Measurements from ENCODE around the gene MDK.

The MDK gene

GRCh38 chr11:46404476-46405017 lies 23.1 kb downstream of the MDK start:
- no peak for DNase-seq (ENCODE audit: low read depth)

DNA sequence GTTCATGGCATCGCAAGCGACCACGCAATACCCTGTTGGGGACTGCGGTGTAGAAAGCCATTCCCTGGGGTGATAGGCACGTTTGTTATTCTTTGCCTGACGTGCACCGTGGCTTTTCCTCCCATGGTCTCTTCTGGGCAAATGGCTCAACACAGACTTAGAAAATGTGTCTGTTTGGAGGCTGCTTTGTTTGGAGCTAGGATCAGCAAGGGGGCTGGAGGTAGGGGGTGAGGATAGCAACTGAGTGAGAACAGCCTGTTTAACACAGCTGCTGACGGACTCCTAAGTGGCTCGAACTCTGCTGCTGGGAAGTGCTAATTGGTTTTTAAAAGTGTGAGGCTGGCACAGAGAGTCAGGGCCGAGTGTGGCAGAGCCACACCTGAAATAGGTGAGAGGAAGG lies 26.2 kb downstream of the MDK start:
- DNase-seq (ENCODE audit: low read depth), result no peak

DNA sequence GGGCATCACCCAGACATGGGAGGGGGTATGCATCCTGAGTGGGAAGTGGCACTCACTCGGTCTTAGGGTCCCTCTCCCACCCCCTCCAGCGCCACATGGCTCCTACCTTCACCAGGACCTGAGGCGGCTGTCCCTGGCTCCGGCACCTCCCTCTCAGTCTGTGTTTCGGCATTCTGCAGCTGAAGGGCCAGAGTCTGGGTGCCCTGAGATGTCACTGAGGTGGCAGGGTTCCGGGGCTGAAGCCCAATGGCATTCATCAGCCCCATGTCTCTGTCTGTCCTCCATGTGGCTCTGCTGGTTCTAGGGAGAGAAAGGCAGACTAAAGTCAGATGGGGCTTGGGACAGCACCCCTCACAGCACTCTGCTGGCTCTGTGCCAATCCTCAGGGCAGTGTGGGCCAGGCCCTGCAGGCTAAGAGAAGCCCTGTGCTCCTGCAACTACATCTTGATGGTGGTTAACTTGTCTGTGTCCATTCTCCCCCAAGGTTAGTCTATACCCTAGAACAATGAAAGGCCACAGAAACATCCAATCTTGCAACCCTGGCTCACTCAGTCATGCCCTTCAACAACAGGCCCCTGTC lies 27.0 kb downstream of the MDK start:
- no peak for DNase-seq (ENCODE audit: low read depth)

GRCh38 chr11:46410021-46410420 lies 28.6 kb downstream of the MDK start:
- no peak for DNase-seq (ENCODE audit: low read depth)

DNA sequence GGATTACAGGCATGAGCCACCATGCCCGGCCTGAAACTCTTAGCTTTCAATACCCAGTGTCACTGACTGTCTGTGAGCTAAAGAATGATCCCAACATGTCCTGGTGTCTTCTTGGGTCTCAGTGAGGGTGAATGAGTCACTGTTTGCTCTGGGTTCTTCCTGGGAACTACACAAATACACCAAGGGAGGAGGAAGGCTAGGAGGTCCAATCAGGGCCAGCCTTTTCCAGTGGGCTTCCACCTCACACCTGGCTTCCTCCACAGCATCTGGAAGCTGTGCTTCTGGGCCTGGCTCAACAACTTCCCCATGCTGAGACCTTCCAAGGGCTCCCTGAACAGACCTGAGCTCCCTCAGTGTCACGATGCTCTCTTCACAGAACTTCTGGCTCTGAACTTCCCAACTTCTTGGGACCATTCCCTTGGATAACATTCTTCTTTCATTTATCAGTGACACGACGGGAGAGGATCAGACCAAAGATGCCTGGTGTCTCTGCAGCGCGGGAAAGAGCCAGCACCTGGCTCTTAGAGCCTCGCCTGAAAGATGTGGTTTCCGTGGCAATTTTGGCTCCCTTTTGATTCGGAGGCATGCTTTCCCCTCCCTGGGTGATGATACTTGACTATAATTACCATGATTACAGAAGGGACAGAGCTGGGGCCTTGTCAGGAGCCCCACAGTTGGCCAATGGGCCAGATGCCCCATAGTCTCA lies 32.4 kb downstream of the MDK start:
- no peak for DNase-seq (ENCODE audit: low read depth)

GRCh38 chr11:46414466-46414796 lies 33.0 kb downstream of the MDK start:
- no peak for DNase-seq (ENCODE audit: low read depth)

DNA sequence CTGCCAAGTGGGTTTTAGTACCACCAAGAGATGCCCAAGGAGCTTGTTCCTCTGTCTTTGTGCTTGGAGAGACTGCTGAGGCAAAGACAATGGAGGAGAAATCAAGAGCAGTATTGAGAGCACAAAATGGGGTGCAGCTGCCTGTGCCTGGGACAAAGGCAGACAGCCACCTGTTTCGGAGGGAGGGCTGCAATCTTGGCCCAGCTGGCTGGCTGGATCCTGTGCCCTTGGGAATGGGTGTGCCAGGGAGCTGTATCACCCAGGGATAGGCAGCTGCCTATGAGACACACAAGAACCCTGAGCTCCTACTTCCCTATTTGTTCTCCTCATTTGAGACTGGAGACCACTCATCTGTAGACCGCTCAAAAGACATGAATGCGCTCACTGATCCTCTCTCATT lies 33.4 kb downstream of the MDK start:
- DNase-seq (ENCODE audit: low read depth), result no peak

DNA sequence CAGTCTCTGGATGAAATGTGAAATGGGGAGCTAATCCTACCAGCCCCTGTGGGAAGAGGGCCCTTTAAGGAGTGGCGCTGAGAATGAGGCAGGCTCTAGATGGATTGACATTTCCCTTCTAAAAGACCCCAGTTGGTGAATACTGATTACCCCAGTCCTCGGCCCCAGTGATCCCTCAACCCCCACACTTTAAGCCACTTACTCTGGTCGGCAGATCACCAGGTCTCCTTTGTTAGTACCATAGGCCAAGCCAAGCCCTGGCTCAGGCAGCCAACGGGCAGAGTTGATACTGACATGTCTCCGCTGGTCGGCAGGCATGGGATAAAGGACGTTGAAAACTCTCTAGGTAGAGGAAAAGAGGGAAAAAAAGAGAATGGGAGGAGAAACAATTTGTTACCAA lies 36.2 kb downstream of the MDK start:
- no peak for DNase-seq (ENCODE audit: low read depth)

GRCh38 chr11:46418751-46419150 lies 37.3 kb downstream of the MDK start:
- no peak for DNase-seq (ENCODE audit: low read depth)

- no peak for DNase-seq (ENCODE audit: low read depth)
Observed at GRCh38 chr11:46420513-46420912, 39.0 kb downstream of the MDK start.

GRCh38 chr11:46421257-46421880 lies 39.9 kb downstream of the MDK start:
- no peak for DNase-seq (ENCODE audit: low read depth)

- no peak for DNase-seq (ENCODE audit: low read depth)
Observed at GRCh38 chr11:46422588-46422987, 41.1 kb downstream of the MDK start.

DNA sequence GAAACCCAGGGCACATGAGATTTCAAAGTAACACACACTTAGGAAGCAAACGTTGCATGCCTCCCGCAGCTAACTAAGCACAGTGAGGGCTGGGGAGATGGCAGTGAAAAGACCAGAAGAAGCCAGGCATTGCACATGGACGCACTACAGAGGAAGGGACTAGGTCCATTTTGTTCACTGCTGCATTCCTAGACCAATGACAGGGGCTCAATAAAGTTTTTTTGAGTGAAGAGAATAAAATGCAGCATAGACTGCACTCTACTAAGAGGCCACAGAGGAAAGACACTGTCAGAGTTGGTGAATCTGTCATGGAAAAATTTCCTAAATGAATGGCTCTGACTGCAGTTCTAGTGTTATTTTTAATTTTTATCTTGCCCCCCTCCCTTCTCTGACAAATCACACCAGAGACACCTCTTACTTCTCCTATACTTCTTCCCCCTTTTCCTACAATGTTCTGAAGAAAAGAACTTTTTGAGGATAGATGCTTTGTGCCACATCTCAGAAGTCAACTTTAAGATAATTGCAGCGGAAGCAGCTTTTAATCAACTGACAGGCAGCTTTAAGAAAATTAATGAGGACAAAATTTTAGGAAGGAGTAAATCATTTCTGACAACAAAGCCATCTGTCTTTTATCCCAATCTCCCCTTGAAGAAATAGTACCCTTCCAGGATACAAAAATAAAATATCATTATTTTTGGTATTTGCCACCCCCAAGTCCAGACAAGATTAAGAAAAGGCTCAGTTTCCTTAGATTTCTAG lies 44.9 kb downstream of the MDK start:
- no peak for DNase-seq (ENCODE audit: low read depth)

- DNase-seq (ENCODE audit: low read depth), result no peak
Observed at GRCh38 chr11:46427364-46427763, 45.9 kb downstream of the MDK start.

DNA sequence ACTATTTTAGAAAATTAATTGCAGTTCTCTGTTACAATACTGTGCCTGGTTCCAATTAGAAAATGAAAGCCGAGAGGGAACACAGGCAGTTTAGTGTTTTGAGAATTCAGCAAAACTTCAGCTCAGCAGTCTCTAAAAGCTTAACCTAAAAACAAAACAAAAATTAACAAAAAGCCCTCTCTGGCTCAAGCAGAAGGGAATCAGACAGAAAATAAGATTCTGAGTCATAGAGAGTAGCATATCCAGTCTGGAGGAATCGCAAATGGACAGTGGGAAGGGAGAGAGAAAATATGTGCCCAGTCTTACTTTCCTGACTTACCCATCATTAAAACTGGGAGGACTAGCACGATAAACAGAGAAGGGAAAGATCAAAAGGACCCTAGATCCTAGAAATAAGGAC lies 48.2 kb downstream of the MDK start:
- no peak for DNase-seq (ENCODE audit: low read depth)

DNA sequence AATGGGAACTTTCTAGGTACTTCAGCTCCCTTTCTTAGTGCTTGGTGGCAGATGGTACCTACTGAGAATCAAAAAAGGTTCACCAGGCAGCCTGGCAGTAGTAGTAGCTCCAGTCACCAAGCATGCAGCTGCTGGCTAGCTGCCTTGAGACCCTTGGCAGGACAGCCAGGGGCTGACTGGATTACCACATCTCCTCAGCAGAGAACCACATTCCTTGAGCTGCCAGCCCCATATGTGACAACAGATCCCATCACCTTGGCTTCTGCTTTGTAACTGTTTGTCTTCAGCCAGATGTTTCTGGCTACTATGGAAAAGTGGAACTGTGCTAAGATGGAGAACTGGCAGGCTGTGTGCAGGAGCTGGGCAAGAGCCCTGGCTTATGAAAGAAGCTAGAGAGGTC lies 49.7 kb downstream of the MDK start:
- DNase-seq (ENCODE audit: low read depth), result no peak

Data from HS-27A (cell line).